GM12891 (cell line): Measurements from ENCODE around the gene RRP1B.

Source experiments
- DNase-seq: peaks from one replicate; pipeline ENCODE4 v3.0.0; 2011; ENCODE audit warnings: low spot score; ENCODE audit not compliant: insufficient read length
- FAIRE-seq: peaks from 2 replicates; lab custom pipeline; 2011; peaks lifted over from hg19 to GRCh38; lab: Jason Lieb, UNC
- PAX5 ChIP-seq: IDR thresholded peaks from 2 replicates; pipeline ENCODE4 v1.6.1; 2011; ENCODE audit warnings: low read length, moderate library complexity, mild to moderate bottlenecking; ENCODE audit not compliant: insufficient read depth, severe bottlenecking
- POLR2A ChIP-seq: IDR thresholded peaks from 2 replicates; pipeline ENCODE4 v1.6.1; 2011; ENCODE audit warnings: low read depth, low read length, control low read depth
- POLR2AphosphoS5 ChIP-seq: IDR thresholded peaks from 2 replicates; pipeline ENCODE4 v1.6.1; 2011; ENCODE audit warnings: low read depth, low read length, control low read depth
- POU2F2 ChIP-seq: IDR thresholded peaks from 2 replicates; pipeline ENCODE4 v1.6.1; 2011; ENCODE audit warnings: low read depth, mild to moderate bottlenecking, control low read depth, low read length, moderate library complexity
- SPI1 ChIP-seq: IDR thresholded peaks from 2 replicates; pipeline ENCODE4 v1.6.1; 2011; ENCODE audit warnings: low read depth, low read length, control low read depth
- TAF1 ChIP-seq: IDR thresholded peaks from 2 replicates; pipeline ENCODE4 v1.6.1; 2011; ENCODE audit warnings: low read depth, low read length, control low read depth

RRP1B gene

GRCh38 chr21:43720539-43721166 is 61.3 kb downstream of the RRP1B start:
- TF ChIP-seq POLR2A (no peak), PAX5 (no peak), TAF1 (no peak), SPI1 (no peak), POU2F2 (no peak), POLR2AphosphoS5 (no peak)
- no peak for FAIRE-seq

GRCh38 chr21:43721206-43721605 is 61.8 kb downstream of the RRP1B start:
- no peak for FAIRE-seq

More at GRCh38 chr21:43720539-43721166, 61.3 kb downstream of the RRP1B start:
- no peak for DNase-seq

GRCh38 chr21:43721939-43722338 is 62.6 kb downstream of the RRP1B start:
- no peak for DNase-seq
- TF ChIP-seq POU2F2 (no peak), PAX5 (no peak), TAF1 (no peak), POLR2A (no peak), POLR2AphosphoS5 (no peak), SPI1 (no peak)

More at GRCh38 chr21:43721206-43721605, 61.8 kb downstream of the RRP1B start:
- TF ChIP-seq POLR2A, result no peak
- DNase-seq, result no peak

GRCh38 chr21:43723648-43724047 is 64.3 kb downstream of the RRP1B start:
- no peak for FAIRE-seq
- TF ChIP-seq POLR2AphosphoS5, result no peak
- no peak for TF ChIP-seq TAF1
- no peak for TF ChIP-seq POU2F2
- no peak for TF ChIP-seq POLR2A
- no peak for TF ChIP-seq SPI1
- TF ChIP-seq PAX5, result no peak

More at GRCh38 chr21:43721939-43722338, 62.6 kb downstream of the RRP1B start:
- no peak for FAIRE-seq

GRCh38 chr21:43726686-43727518 is 67.5 kb downstream of the RRP1B start:
- TF ChIP-seq TAF1 (no peak), POLR2AphosphoS5 (0 out of 2 replicates have a peak, but pooled peaks have one; percentile 40)
- DNase-seq (no peak), FAIRE-seq (peak; percentile 31)

More at GRCh38 chr21:43723648-43724047, 64.3 kb downstream of the RRP1B start:
- DNase-seq, result no peak

- TF ChIP-seq TAF1, result no peak
- TF ChIP-seq POLR2AphosphoS5, result no peak
- no peak for TF ChIP-seq SPI1
- TF ChIP-seq POLR2A, result no peak
- TF ChIP-seq PAX5, result no peak
- no peak for TF ChIP-seq POU2F2
- FAIRE-seq, result no peak
- DNase-seq, result no peak
Observed at GRCh38 chr21:43727519-43728153, 68.3 kb downstream of the RRP1B start.

- TF ChIP-seq TAF1 (no peak), SPI1 (no peak)
- DNase-seq, result no peak
- no peak for FAIRE-seq
Observed at GRCh38 chr21:43728154-43728466, 68.8 kb downstream of the RRP1B start.

- FAIRE-seq (peak; percentile 94), DNase-seq (peak; percentile 88)
- TF ChIP-seq POU2F2, result peak; percentile 78
- TF ChIP-seq PAX5, result no peak
- TF ChIP-seq POLR2AphosphoS5, result no peak; the same call in 1 of the 2 replicates
- TF ChIP-seq TAF1, result peak; percentile 63; the same call in 1 of the 2 replicates
- peak; percentile 71 for TF ChIP-seq POLR2A
- peak; percentile 81 for TF ChIP-seq SPI1
Observed at GRCh38 chr21:43728467-43729390, 69.4 kb downstream of the RRP1B start.

GRCh38 chr21:43731476-43731875 is 72.1 kb downstream of the RRP1B start:
- TF ChIP-seq POU2F2 (no peak), POLR2A (no peak), POLR2AphosphoS5 (no peak)
- no peak for DNase-seq
- FAIRE-seq, result no peak
